NCI-H345 (cell line): ENCODE measurements around the gene LRP1B.

Experiments used
- DNase-seq: peaks from one replicate; lab custom pipeline; 2025; lab: John Stamatoyannopoulos, UW

LRP1B gene

GRCh38 chr2:141692829-141693228 lies 438.0 kb downstream of the LRP1B start:
- peak; percentile 66 for DNase-seq

GRCh38 chr2:141676139-141676538 lies 454.7 kb downstream of the LRP1B start:
- no peak for DNase-seq

- no peak for DNase-seq
Measured at GRCh38 chr2:141666191-141666590, 464.6 kb downstream of the LRP1B start.

- no peak for DNase-seq
Measured at GRCh38 chr2:141660232-141660631, 470.6 kb downstream of the LRP1B start.

- DNase-seq = no peak
Measured at GRCh38 chr2:141654311-141654710, 476.5 kb downstream of the LRP1B start.

- DNase-seq = no peak
Measured at GRCh38 chr2:141653184-141653583, 477.6 kb downstream of the LRP1B start.

- no peak for DNase-seq
Measured at GRCh38 chr2:141652308-141652707, 478.5 kb downstream of the LRP1B start.

GRCh38 chr2:141647353-141647752 lies 483.5 kb downstream of the LRP1B start:
- no peak for DNase-seq

GRCh38 chr2:141641462-141641861 lies 489.4 kb downstream of the LRP1B start:
- no peak for DNase-seq

- no peak for DNase-seq
Measured at GRCh38 chr2:141639809-141640208, 491.0 kb downstream of the LRP1B start.

GRCh38 chr2:141633132-141633531 lies 497.7 kb downstream of the LRP1B start:
- no peak for DNase-seq

GRCh38 chr2:141630407-141630930 lies 500.3 kb downstream of the LRP1B start:
- DNase-seq = no peak

GRCh38 chr2:141620372-141620771 lies 510.4 kb downstream of the LRP1B start:
- no peak for DNase-seq

- no peak for DNase-seq
Measured at GRCh38 chr2:141618457-141618856, 512.4 kb downstream of the LRP1B start.

- DNase-seq = no peak
Measured at GRCh38 chr2:141611981-141612380, 518.8 kb downstream of the LRP1B start.

GRCh38 chr2:141611176-141611571 lies 519.6 kb downstream of the LRP1B start:
- no peak for DNase-seq

GRCh38 chr2:141610564-141611175 lies 520.1 kb downstream of the LRP1B start:
- DNase-seq = no peak

- DNase-seq = no peak
Measured at GRCh38 chr2:141605163-141605562, 525.7 kb downstream of the LRP1B start.

GRCh38 chr2:141601511-141602152 lies 529.2 kb downstream of the LRP1B start:
- DNase-seq = no peak

GRCh38 chr2:141599721-141600120 lies 531.1 kb downstream of the LRP1B start:
- DNase-seq = no peak

- no peak for DNase-seq
Measured at GRCh38 chr2:141598982-141599381, 531.8 kb downstream of the LRP1B start.

- no peak for DNase-seq
Measured at GRCh38 chr2:141595316-141595920, 535.4 kb downstream of the LRP1B start.

GRCh38 chr2:141591787-141592186 lies 539.0 kb downstream of the LRP1B start:
- no peak for DNase-seq
